ENCODE results near the gene SPTBN1.

SPTBN1 gene

GRCh38 chr2:54601339-54601738 lies 145.2 kb downstream of the SPTBN1 start:
- Mint-ChIP-seq H3K27me3 (no peaks in the 10 kb centered on the region), H3K27ac (peak overlapping the region; percentile 91), H3K36me3 (ENCODE audit: low read depth) (peaks cover 23% of the 10 kb centered on the region), H3K9me3 (no peaks in the 10 kb centered on the region), H3K4me1 (ENCODE audit: low read depth) (peaks cover 98% of the 10 kb centered on the region), H3K4me3 (no peak overlapping the region)
- no peak for DNase-seq

DNA sequence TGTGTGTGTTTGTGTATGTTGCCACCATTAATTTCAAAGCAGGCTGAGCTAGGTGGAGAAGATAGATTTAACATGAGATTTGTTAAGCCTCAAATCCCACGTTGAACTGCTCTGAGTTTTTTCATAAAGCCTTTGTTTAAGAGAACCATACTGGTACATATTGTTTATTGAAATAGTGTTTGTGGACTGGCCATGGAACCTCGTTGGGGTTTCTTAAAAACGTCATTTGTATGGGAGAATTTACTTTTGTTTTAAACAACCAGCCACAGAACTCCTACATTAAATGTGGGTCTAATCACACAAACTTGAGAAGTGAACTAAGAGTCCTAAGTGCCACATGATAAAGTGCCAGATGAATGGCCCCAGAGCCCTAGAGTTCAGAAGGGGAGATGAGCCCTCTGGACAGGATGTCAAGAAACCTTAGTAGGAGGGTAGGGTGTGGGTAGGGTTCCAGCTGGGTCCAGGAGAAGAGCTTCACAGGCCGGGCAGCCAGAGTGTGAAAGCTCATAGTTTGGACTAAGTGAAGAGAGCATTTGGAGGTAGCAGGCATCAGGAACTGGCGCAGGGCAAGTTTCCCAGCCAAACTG lies 146.7 kb downstream of the SPTBN1 start:
- Mint-ChIP-seq H3K36me3 (ENCODE audit: low read depth) (peaks cover 23% of the 10 kb centered on the region), H3K4me3 (no peak overlapping the region), H3K4me1 (ENCODE audit: low read depth) (peaks cover 92% of the 10 kb centered on the region), H3K27me3 (no peaks in the 10 kb centered on the region), H3K27ac (peak overlapping the region; percentile 91), H3K9me3 (no peaks in the 10 kb centered on the region)
- DNase-seq: no peak

DNA sequence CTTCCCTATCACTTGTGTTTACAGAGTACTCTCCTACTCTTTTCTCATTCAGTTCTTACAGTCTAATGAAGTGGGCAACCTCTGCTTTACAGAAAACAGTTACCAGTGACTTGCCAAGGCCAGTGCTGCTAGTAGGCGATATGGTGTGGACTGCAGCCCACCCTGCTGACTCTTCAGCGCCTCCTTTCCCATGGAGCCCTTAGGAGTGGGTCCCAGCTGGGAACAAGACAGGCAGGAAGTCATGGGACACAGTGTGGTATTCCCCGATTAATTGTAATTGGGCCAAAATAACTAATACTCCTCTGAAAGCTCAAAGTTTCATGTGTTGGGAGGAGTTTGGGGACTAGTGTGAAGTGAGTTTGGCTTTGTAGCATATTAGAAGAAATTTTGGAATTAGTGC lies 147.2 kb downstream of the SPTBN1 start:
- Mint-ChIP-seq H3K9me3 (no peaks in the 10 kb centered on the region), H3K4me1 (ENCODE audit: low read depth) (peaks cover 91% of the 10 kb centered on the region), H3K36me3 (ENCODE audit: low read depth) (peaks cover 23% of the 10 kb centered on the region), H3K27ac (peak overlapping the region; percentile 91), H3K27me3 (no peaks in the 10 kb centered on the region), H3K4me3 (no peak overlapping the region)
- DNase-seq: no peak

DNA sequence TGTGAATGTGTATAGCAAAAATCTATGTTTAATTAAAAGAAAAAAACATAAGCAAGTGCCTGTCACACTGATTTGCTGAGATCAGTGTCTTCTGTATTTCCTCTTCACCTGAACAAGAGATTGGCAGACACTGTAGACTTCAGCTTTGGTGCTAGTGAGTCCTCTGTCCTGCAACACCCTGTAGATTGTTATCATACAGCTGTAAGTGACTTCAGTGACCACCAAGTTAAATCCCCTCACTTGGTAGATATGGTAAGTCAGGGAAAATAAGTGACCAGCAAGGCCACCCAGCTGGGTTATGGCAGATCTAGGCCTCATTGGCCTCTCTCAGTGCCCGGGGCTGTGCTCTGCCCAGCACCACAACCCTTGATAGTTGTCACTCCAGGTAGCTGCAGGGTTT lies 147.7 kb downstream of the SPTBN1 start:
- Mint-ChIP-seq H3K27ac (peak overlapping the region; percentile 91), H3K27me3 (no peaks in the 10 kb centered on the region), H3K4me3 (no peak overlapping the region)

DNA sequence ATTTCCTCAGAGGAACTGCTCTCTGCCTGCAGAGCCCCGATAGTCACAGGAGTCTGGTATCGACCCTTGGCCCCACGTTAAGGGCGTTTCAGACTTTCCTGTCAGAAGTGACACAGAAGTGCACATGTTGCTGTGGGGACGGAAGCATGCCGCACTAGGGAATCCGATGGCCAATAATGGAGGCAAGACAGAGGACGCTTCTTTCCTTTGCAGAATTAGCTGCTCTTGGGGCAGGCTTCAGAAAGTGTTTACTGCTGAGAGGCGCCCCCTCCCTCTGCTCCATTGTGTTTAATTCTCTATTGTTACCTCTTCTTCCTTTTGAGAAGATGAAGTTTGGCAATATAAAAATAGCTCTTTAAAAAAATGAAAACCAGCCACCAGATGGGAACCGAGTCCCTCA lies 148.7 kb downstream of the SPTBN1 start:
- Mint-ChIP-seq H3K9me3 (no peaks in the 10 kb centered on the region), H3K27me3 (no peaks in the 10 kb centered on the region), H3K4me1 (ENCODE audit: low read depth) (peaks cover 89% of the 10 kb centered on the region), H3K36me3 (ENCODE audit: low read depth) (peaks cover 11% of the 10 kb centered on the region), H3K27ac (peak overlapping the region; percentile 91), H3K4me3 (peak overlapping the region; percentile 42)
- DNase-seq: no peak

More for the DNA sequence above, 147.7 kb downstream of the SPTBN1 start:
- Mint-ChIP-seq H3K9me3 (no peaks in the 10 kb centered on the region), H3K36me3 (ENCODE audit: low read depth) (peaks cover 22% of the 10 kb centered on the region), H3K4me1 (ENCODE audit: low read depth) (peaks cover 89% of the 10 kb centered on the region)
- no peak for DNase-seq

- no peak for DNase-seq
- Mint-ChIP-seq H3K4me1 (ENCODE audit: low read depth) (peaks cover 88% of the 10 kb centered on the region), H3K4me3 (peak overlapping the region; percentile 42), H3K9me3 (no peaks in the 10 kb centered on the region), H3K36me3 (ENCODE audit: low read depth) (peaks cover 4% of the 10 kb centered on the region), H3K27me3 (no peaks in the 10 kb centered on the region), H3K27ac (peak overlapping the region; percentile 91)
These were observed 149.7 kb downstream of the SPTBN1 start for GRCh38 chr2:54605836-54606235.

GRCh38 chr2:54606393-54606958 lies 150.3 kb downstream of the SPTBN1 start:
- Mint-ChIP-seq H3K27me3 (no peaks in the 10 kb centered on the region), H3K4me3 (peak overlapping the region; percentile 42), H3K9me3 (no peaks in the 10 kb centered on the region), H3K4me1 (ENCODE audit: low read depth) (peaks cover 82% of the 10 kb centered on the region), H3K36me3 (ENCODE audit: low read depth) (no peaks in the 10 kb centered on the region), H3K27ac (peak overlapping the region; percentile 91)
- no peak for DNase-seq

- no peaks in the 10 kb centered on the region for H3K27me3 Mint-ChIP-seq
- peaks cover 11% of the 10 kb centered on the region for H3K36me3 Mint-ChIP-seq (ENCODE audit: low read depth)
- DNase-seq: no peak
- no peak overlapping the region for H3K4me3 Mint-ChIP-seq
- H3K27ac Mint-ChIP-seq: no peak overlapping the region
- H3K4me1 Mint-ChIP-seq (ENCODE audit: low read depth): peaks cover 70% of the 10 kb centered on the region
- no peaks in the 10 kb centered on the region for H3K9me3 Mint-ChIP-seq
These were observed 152.1 kb downstream of the SPTBN1 start for GRCh38 chr2:54608224-54608623.

- Mint-ChIP-seq H3K9me3 (no peaks in the 10 kb centered on the region), H3K27ac (no peak overlapping the region), H3K36me3 (ENCODE audit: low read depth) (peaks cover 21% of the 10 kb centered on the region), H3K4me1 (ENCODE audit: low read depth) (peaks cover 68% of the 10 kb centered on the region), H3K27me3 (no peaks in the 10 kb centered on the region), H3K4me3 (no peak overlapping the region)
- DNase-seq: no peak
These were observed 153.1 kb downstream of the SPTBN1 start for GRCh38 chr2:54609241-54609640.

GRCh38 chr2:54609647-54610046 lies 153.5 kb downstream of the SPTBN1 start:
- H3K36me3 Mint-ChIP-seq (ENCODE audit: low read depth): peaks cover 22% of the 10 kb centered on the region
- DNase-seq: no peak
- no peak overlapping the region for H3K4me3 Mint-ChIP-seq
- H3K9me3 Mint-ChIP-seq: no peaks in the 10 kb centered on the region
- no peak overlapping the region for H3K27ac Mint-ChIP-seq
- H3K27me3 Mint-ChIP-seq: no peaks in the 10 kb centered on the region
- peaks cover 64% of the 10 kb centered on the region for H3K4me1 Mint-ChIP-seq (ENCODE audit: low read depth)

DNA sequence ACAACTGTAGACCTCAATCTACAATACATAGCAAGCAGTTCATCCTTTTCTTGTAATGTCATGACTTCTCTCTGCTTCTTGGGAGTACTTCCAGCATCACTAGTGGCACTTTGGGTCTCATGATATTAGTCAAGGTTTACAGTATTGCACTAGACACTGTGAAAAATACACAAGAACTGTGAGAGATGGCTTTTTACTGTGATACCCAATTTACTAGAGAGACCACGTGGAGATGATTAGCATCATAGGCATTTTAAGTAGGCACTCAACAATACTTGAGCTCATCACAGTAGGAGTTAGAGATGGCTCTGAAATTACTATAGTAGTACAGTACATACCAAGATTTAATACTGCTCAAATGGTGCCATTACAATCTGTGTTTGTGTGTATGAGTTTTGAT lies 154.6 kb downstream of the SPTBN1 start:
- H3K9me3 Mint-ChIP-seq: no peaks in the 10 kb centered on the region
- no peak overlapping the region for H3K27ac Mint-ChIP-seq
- DNase-seq: no peak
- no peak overlapping the region for H3K4me3 Mint-ChIP-seq
- H3K36me3 Mint-ChIP-seq (ENCODE audit: low read depth): peaks cover 27% of the 10 kb centered on the region
- H3K27me3 Mint-ChIP-seq: no peaks in the 10 kb centered on the region
- peaks cover 54% of the 10 kb centered on the region for H3K4me1 Mint-ChIP-seq (ENCODE audit: low read depth)

DNA sequence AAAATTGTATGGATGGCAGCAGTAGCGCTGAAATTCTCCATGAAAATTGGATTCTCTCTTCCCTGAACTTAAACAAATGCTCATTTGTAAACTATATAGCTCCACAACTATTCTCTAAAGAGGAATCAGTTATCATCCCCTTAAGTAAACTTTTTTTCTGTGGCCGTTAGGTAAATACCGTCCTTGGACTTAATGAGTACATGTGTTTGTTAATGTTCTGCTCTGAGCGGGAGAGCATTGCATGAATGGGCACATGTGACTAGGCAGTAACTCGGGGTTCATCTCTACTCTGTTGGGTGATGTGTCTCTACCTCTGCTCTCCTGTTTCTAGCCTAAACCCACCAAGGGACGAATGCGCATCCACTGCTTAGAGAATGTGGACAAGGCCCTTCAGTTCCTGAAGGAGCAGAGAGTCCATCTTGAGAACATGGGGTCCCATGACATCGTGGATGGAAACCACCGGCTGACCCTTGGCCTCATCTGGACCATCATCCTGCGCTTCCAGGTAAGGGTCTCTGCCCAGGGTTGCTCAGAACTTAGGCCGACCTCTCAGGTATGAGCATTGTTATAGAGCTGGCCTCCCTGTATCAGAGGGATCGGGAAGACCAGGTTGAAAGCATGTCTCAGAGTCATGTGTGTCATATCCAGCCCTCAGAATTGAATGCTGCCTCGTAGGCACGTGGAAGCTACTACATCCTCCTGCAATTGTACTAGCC lies 155.9 kb downstream of the SPTBN1 start:
- Mint-ChIP-seq H3K4me3 (no peak overlapping the region), H3K27ac (peak overlapping the region; percentile 11), H3K27me3 (no peaks in the 10 kb centered on the region), H3K4me1 (ENCODE audit: low read depth) (peaks cover 42% of the 10 kb centered on the region), H3K36me3 (ENCODE audit: low read depth) (peaks cover 40% of the 10 kb centered on the region), H3K9me3 (no peaks in the 10 kb centered on the region)
- DNase-seq: no peak

GRCh38 chr2:54613386-54613785 lies 157.3 kb downstream of the SPTBN1 start:
- Mint-ChIP-seq H3K27me3 (no peaks in the 10 kb centered on the region), H3K9me3 (no peaks in the 10 kb centered on the region), H3K36me3 (ENCODE audit: low read depth) (peaks cover 54% of the 10 kb centered on the region), H3K4me3 (no peak overlapping the region), H3K27ac (peak overlapping the region; percentile 39), H3K4me1 (ENCODE audit: low read depth) (peaks cover 43% of the 10 kb centered on the region)
- no peak for DNase-seq

DNA sequence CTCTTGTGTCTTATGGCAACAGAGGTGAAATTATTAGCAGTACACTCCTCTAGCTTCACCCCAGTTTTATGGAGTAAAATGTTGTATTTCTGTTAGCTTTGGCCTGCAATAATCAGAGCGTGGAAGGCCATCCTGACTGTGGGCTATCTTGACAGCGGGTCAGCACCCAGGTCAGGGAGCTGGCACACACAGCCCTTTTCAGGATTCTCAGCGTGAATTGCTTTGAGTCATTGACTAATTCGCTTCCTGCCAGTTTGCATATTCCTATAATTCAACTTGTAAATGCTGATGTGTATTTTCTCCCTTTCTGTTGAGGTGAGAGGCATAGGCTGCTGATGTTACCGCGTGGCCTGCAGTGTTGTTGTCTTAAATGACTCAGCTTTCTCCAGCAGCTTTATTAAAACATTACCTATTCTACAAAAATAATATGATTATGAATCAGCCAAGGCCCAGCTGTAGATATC lies 157.7 kb downstream of the SPTBN1 start:
- peaks cover 59% of the 10 kb centered on the region for H3K36me3 Mint-ChIP-seq (ENCODE audit: low read depth)
- peaks cover 45% of the 10 kb centered on the region for H3K4me1 Mint-ChIP-seq (ENCODE audit: low read depth)
- no peaks in the 10 kb centered on the region for H3K9me3 Mint-ChIP-seq
- H3K4me3 Mint-ChIP-seq: no peak overlapping the region
- H3K27ac Mint-ChIP-seq: peak overlapping the region; percentile 39
- H3K27me3 Mint-ChIP-seq: no peaks in the 10 kb centered on the region
- no peak for DNase-seq

- peaks cover 44% of the 10 kb centered on the region for H3K4me1 Mint-ChIP-seq (ENCODE audit: low read depth)
- no peaks in the 10 kb centered on the region for H3K9me3 Mint-ChIP-seq
- no peaks in the 10 kb centered on the region for H3K27me3 Mint-ChIP-seq
- no peak for DNase-seq
- H3K36me3 Mint-ChIP-seq (ENCODE audit: low read depth): peaks cover 67% of the 10 kb centered on the region
- H3K4me3 Mint-ChIP-seq: no peak overlapping the region
- H3K27ac Mint-ChIP-seq: no peak overlapping the region
These were observed 158.7 kb downstream of the SPTBN1 start for GRCh38 chr2:54614819-54615218.

Data from activated T-cell treated with anti-CD3 and anti-CD28 coated beads, Interleukin-2, amount 50 U/mL, for 24 hours (primary cell).